H7 (cell line): Measurements from ENCODE around the gene STXBP6. TPM values are rescaled to one million over a fixed set of nuclear protein-coding genes. Genes with fewer than 3 reads are reported as not detected.
A peak's percentile ranks its signal among the peaks of the same experiment; 100 is the strongest.

ENCODE experiments used
- DNase-seq: peaks from one replicate; pipeline ENCODE4 v3.0.0; 2012
- H3K27me3 ChIP-seq: 2 replicates; pipeline ENCODE4 v1.6.0; 2011; ENCODE audit warnings: mild to moderate bottlenecking, low read length; ENCODE audit not compliant: control insufficient read depth, insufficient read depth
- H3K36me3 ChIP-seq: replicated peaks from 2 replicates; pipeline ENCODE4 v1.5.1; 2011; ENCODE audit warnings: low read length; ENCODE audit not compliant: control insufficient read depth, insufficient read depth
- H3K4me3 ChIP-seq: 2 replicates; pipeline ENCODE4 v1.5.1; 2011; ENCODE audit warnings: low read depth, mild to moderate bottlenecking, control low read depth, low read length, moderate library complexity; ENCODE audit not compliant: insufficient read depth
- total RNA-seq: library from RNA; depleted of rRNA; stranded (reverse); fragments of >200 nt; shearing (Covaris generic); gene quantifications from 2 replicates; pipeline ENCODE4 v1.2.3, GENCODE V29; 2014

The STXBP6 gene
- total RNA-seq, 1 experiment from 2014 or later, result 1.0 TPM

GRCh38 chr14:25044106-25044698, 5.7 kb downstream of the STXBP6 start:
- H3K27me3 ChIP-seq, result peaks cover 19% of the 10 kb centered on the region
- H3K36me3 ChIP-seq, result no peaks in the 10 kb centered on the region
- no peak overlapping the region for H3K4me3 ChIP-seq
- DNase-seq, result no peak

GRCh38 chr14:25042362-25043299, 7.3 kb downstream of the STXBP6 start:
- H3K36me3 ChIP-seq, result no peaks in the 10 kb centered on the region
- DNase-seq, result peak; percentile 53
- peaks cover 4% of the 10 kb centered on the region; the same call in 1 of the 2 replicates for H3K27me3 ChIP-seq
- no peak overlapping the region for H3K4me3 ChIP-seq

GRCh38 chr14:25041898-25042297, 8.0 kb downstream of the STXBP6 start:
- no peak for DNase-seq
- Histone ChIP-seq H3K27me3 (no peaks in the 10 kb centered on the region), H3K4me3 (no peak overlapping the region), H3K36me3 (no peaks in the 10 kb centered on the region)

- Histone ChIP-seq H3K36me3 (no peaks in the 10 kb centered on the region), H3K27me3 (no peaks in the 10 kb centered on the region), H3K4me3 (no peak overlapping the region)
- DNase-seq, result no peak
Observed at GRCh38 chr14:25041484-25041883, 8.5 kb downstream of the STXBP6 start.

GRCh38 chr14:25039933-25040332, 10.0 kb downstream of the STXBP6 start:
- DNase-seq, result no peak
- no peak overlapping the region for H3K4me3 ChIP-seq
- no peaks in the 10 kb centered on the region for H3K36me3 ChIP-seq
- no peaks in the 10 kb centered on the region for H3K27me3 ChIP-seq

GRCh38 chr14:25038044-25038668, 11.8 kb downstream of the STXBP6 start:
- no peaks in the 10 kb centered on the region for H3K27me3 ChIP-seq
- no peak overlapping the region for H3K4me3 ChIP-seq
- no peak for DNase-seq
- H3K36me3 ChIP-seq, result no peaks in the 10 kb centered on the region

- H3K4me3 ChIP-seq, result no peak overlapping the region
- no peak for DNase-seq
- no peaks in the 10 kb centered on the region for H3K36me3 ChIP-seq
- H3K27me3 ChIP-seq, result no peaks in the 10 kb centered on the region
Observed at GRCh38 chr14:25037032-25037431, 12.9 kb downstream of the STXBP6 start.

GRCh38 chr14:25034803-25035681, 14.9 kb downstream of the STXBP6 start:
- no peak for DNase-seq
- Histone ChIP-seq H3K36me3 (no peaks in the 10 kb centered on the region), H3K4me3 (no peak overlapping the region), H3K27me3 (no peaks in the 10 kb centered on the region)

- H3K4me3 ChIP-seq, result no peak overlapping the region
- no peak for DNase-seq
- H3K27me3 ChIP-seq, result no peaks in the 10 kb centered on the region
- H3K36me3 ChIP-seq, result no peaks in the 10 kb centered on the region
Observed at GRCh38 chr14:25033358-25033757, 16.6 kb downstream of the STXBP6 start.

GRCh38 chr14:25032092-25032784, 17.7 kb downstream of the STXBP6 start:
- Histone ChIP-seq H3K27me3 (no peaks in the 10 kb centered on the region), H3K4me3 (no peak overlapping the region), H3K36me3 (no peaks in the 10 kb centered on the region)
- DNase-seq, result peak; percentile 38

- no peak for DNase-seq
- Histone ChIP-seq H3K27me3 (no peaks in the 10 kb centered on the region), H3K36me3 (no peaks in the 10 kb centered on the region), H3K4me3 (no peak overlapping the region)
Observed at GRCh38 chr14:25026476-25027137, 23.3 kb downstream of the STXBP6 start.

GRCh38 chr14:25019892-25020291, 30.1 kb downstream of the STXBP6 start:
- DNase-seq, result no peak
- no peaks in the 10 kb centered on the region for H3K27me3 ChIP-seq

GRCh38 chr14:25017562-25017961, 32.4 kb downstream of the STXBP6 start:
- H3K27me3 ChIP-seq, result no peaks in the 10 kb centered on the region
- no peaks in the 10 kb centered on the region for H3K36me3 ChIP-seq
- no peak for DNase-seq
- no peak overlapping the region for H3K4me3 ChIP-seq

More at GRCh38 chr14:25019892-25020291, 30.1 kb downstream of the STXBP6 start:
- Histone ChIP-seq H3K4me3 (no peak overlapping the region), H3K36me3 (no peaks in the 10 kb centered on the region)
